ENCODE measurements around the gene KIAA0513.

Gene KIAA0513

DNA sequence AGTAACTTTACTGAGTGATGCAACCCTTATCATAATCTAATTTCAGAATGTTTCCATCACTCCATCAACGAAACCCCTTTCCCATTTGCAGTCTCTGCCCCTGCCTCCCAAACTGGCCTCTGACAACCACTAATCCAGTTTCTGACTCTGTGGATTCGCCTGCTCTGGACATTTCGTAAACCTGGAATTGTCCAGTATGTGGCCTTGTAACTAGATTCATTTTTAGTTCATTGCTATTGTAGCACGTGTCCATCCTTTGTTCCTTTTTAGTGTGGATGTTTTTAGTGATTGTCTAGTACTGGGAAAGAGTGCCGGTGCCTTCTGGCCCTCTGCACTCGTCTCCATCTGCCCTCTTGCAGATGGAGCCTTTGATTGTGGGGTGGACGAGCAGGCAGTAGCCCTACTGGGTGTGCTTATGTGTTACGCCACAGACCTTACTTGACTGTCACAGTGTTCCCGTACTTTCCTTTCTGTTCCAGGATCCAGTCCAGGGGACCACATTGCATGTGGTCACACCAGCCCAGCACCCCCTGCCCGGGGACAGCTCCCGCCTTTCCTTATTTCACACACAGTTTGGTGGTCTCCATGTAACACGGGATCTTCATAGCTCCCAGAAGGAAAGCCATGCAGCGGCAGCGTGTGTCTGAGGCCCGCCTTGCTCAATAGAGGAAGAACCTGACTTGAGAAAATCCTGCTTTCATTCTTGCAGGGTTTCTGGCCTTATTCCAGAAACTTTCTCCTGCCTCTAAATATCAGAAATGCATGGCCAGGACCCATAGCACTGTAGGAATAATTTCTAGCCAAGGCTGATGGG is 8.8 kb downstream of the KIAA0513 start:
- TF ChIP-seq, protein P1, sequence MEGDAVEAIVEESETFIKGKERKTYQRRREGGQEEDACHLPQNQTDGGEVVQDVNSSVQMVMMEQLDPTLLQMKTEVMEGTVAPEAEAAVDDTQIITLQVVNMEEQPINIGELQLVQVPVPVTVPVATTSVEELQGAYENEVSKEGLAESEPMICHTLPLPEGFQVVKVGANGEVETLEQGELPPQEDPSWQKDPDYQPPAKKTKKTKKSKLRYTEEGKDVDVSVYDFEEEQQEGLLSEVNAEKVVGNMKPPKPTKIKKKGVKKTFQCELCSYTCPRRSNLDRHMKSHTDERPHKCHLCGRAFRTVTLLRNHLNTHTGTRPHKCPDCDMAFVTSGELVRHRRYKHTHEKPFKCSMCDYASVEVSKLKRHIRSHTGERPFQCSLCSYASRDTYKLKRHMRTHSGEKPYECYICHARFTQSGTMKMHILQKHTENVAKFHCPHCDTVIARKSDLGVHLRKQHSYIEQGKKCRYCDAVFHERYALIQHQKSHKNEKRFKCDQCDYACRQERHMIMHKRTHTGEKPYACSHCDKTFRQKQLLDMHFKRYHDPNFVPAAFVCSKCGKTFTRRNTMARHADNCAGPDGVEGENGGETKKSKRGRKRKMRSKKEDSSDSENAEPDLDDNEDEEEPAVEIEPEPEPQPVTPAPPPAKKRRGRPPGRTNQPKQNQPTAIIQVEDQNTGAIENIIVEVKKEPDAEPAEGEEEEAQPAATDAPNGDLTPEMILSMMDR (IDR thresholded peaks at IDR 0.05; ENCODE audit: borderline replicate concordance, insufficient read depth, low read depth, low read length), result no peak
- no peak overlapping the region for H3K4me3 ChIP-seq (ENCODE audit: low read depth, low read length)

DNA sequence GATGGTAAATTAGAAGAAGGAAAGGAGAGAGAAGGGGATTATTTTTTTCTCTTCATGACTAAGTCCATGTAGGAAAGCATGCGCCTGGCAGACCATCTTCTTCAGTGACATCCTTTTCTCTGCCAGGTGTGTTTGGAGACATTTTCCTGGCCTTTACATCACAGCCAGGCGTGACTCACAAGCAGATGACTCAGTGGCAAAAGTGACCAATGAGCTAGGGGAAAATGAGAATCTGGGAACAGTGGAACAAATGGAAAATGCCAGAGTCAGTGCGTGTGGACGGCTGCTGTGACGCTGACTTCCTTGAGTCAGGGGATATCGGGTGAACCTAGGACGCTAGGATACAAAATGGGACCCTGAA is 9.4 kb downstream of the KIAA0513 start:
- H3K4me3 ChIP-seq (ENCODE audit: low read depth, low read length), result no peak overlapping the region

DNA sequence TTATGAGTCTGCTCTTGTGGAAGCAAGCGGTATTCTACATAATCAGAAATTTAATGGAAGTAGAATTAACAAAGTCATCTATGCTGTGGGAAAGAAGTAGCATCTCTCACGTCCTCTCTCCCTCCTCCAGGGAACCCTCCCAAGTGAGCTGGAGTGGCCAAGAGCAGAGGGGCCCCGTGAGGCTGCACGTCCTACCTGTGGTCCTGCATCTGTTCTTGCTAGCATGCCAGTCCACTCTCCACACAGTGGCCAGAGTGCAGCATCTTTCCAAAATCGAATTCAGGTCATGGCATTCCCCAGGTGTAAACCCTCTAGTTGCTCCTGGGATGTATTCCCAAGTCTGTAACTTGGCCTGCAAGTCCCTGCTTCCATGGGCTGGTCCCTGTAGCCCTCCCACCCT is 10.1 kb downstream of the KIAA0513 start:
- TF ChIP-seq, protein P1 (IDR thresholded peaks at IDR 0.05; ENCODE audit: borderline replicate concordance, insufficient read depth, low read depth, low read length), result no peak
- no peak overlapping the region for H3K4me3 ChIP-seq (ENCODE audit: low read depth, low read length)

More for the DNA sequence above, 9.4 kb downstream of the KIAA0513 start:
- TF ChIP-seq, protein P1 (IDR thresholded peaks at IDR 0.05; ENCODE audit: borderline replicate concordance, insufficient read depth, low read depth, low read length), result no peak

DNA sequence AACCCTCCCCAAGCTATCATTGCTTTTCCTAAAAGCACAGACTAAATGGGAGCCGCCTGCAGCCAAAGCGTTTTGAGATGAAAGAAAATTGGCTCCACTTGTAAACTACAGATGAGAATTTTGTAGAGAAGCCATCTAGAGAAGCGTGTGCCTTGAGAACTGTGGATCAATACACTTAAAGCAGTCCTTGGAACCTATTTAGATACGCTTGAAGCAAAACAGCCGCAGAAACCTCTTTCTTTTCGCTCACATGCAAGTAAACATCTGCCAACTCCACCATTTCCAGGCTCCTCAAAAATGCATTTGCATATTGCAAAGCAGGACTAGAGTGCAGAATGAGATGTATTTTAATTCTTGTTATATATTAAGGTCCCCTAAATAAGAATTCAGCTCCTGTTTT is 13.1 kb downstream of the KIAA0513 start:
- TF ChIP-seq, protein P1 (IDR thresholded peaks at IDR 0.05; ENCODE audit: borderline replicate concordance, insufficient read depth, low read depth, low read length), result no peak

DNA sequence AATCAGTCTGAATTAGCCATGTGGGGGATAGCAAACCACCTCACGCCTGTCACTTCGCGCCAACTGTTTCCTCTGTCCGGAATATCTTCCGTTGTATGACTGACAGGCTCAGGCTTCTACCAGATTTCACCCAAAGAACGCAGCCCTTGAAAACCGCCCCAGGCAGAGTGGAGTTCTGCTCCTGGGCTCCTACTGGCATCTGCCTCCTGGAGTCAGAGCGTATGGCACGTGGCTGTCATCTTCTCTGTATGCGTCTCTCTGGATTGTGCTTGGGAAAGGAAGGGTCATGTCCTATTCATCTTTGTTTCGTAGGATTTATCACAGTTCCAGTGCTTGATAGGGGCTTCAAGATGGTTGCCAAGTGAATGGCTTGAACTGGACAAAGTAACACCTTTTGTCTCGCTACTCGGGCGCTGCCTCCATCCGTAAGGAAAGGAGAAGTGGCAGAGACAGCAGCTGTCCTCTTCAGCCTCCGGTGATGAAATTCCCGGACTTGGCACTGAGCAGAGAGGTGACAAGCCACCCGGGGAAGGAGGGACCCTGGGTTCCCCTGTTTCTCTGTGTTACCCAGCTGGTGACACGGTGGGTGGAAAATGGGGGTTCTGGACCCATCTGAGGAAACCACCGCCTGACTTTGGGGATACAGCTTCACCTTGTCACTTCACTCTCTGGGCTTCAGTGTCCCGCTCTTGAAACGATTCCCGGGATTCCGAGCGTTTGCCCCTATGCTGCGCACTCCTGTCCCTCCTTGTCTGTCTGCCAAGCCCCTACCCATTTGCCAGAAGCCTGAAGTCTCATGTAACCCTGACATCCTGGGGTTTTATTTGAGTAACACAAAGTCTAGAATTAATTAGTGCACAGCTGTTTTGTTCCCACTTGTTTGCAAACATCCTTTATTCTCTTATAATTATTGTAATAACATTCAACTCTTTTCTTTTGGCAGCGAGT is 13.9 kb downstream of the KIAA0513 start:
- H3K4me3 ChIP-seq (ENCODE audit: low read depth, low read length), result no peak overlapping the region
- TF ChIP-seq, protein P1 (IDR thresholded peaks at IDR 0.05; ENCODE audit: borderline replicate concordance, insufficient read depth, low read depth, low read length), result no peak

More for the DNA sequence above, 13.1 kb downstream of the KIAA0513 start:
- H3K4me3 ChIP-seq (ENCODE audit: low read depth, low read length), result no peak overlapping the region

DNA sequence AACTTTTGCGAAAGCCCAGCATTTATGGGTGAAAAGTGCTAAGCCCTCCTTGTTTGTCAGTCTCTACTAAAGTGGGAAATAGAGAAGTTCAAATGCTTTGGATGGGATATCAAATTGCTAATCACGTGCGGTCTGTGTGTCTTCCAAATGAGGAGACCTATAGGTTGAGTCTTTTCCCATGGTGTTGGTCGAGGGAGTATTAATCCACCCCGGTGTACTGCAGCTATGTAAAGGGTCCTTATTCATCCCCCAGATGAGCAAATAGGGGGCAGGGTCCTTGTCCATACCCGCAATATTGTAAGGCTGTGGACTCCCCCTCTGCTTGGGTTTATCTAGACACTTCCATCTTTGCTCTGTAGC is 14.6 kb downstream of the KIAA0513 start:
- no peak overlapping the region for H3K4me3 ChIP-seq (ENCODE audit: low read depth, low read length)
- TF ChIP-seq, protein P1 (IDR thresholded peaks at IDR 0.05; ENCODE audit: borderline replicate concordance, insufficient read depth, low read depth, low read length), result no peak
